Fibroblast of lung (primary cell): ENCODE data around the gene C1QTNF8. TPM values are rescaled to one million over a fixed set of nuclear protein-coding genes. Genes with fewer than 3 reads are reported as not detected.

Experiments used
- DNase-seq, 2 donors: peaks; one replicate each; pipeline versions ENCODE4 v3.0.0 to v3.0.0-alpha.2; 2010; ENCODE audit warnings: low read depth in 2 of 2
- H2AFZ ChIP-seq: 2 replicates; pipeline ENCODE4 v1.5.1; 2012; ENCODE audit warnings: low read length, control low read depth, inconsistent platforms
- H3K27ac ChIP-seq: 2 replicates; pipeline ENCODE4 v1.5.1; 2011; ENCODE audit warnings: low read length, control low read depth; ENCODE audit not compliant: insufficient read depth
- H3K27me3 ChIP-seq: 2 replicates; pipeline ENCODE4 v1.5.1; 2011; ENCODE audit warnings: mild to moderate bottlenecking, low read length; ENCODE audit not compliant: control insufficient read depth, insufficient read depth
- H3K36me3 ChIP-seq: 2 replicates; pipeline ENCODE4 v1.5.1; 2011; ENCODE audit warnings: low read length; ENCODE audit not compliant: control insufficient read depth, insufficient read depth
- H3K4me1 ChIP-seq: 2 replicates; pipeline ENCODE4 v1.5.1; 2011; ENCODE audit warnings: low read length; ENCODE audit not compliant: control insufficient read depth, insufficient read depth; ENCODE audit errors: extremely low read depth
- H3K4me2 ChIP-seq: 2 replicates; pipeline ENCODE4 v1.5.1; 2011; ENCODE audit warnings: low read length, control low read depth; ENCODE audit not compliant: insufficient read depth; ENCODE audit errors: extremely low read depth
- H3K4me3 ChIP-seq, 4 experiments: fragments of 200-600 bp in 1 of 4; sonication (generic) in 1 of 4; replicated peaks in 1 of 4; 2 replicates each; pipeline ENCODE4 v1.5.1; 2011 to 2016; ENCODE audit warnings: low read length in 4 of 4, low read depth in 3 of 4, mild to moderate bottlenecking in 3 of 4, control low read depth in 2 of 4, inconsistent platforms in 1 of 4, mixed read lengths in 1 of 4; ENCODE audit not compliant: insufficient read depth in 1 of 4; ENCODE audit errors: control extremely low read depth in 1 of 4
- H3K79me2 ChIP-seq: 2 replicates; pipeline ENCODE4 v1.5.1; 2012; ENCODE audit warnings: mild to moderate bottlenecking, low read length, inconsistent platforms; ENCODE audit not compliant: control insufficient read depth, insufficient read depth
- H3K9ac ChIP-seq: 2 replicates; pipeline ENCODE4 v1.5.1; 2011; ENCODE audit warnings: mild to moderate bottlenecking, low read length, control low read depth; ENCODE audit not compliant: insufficient read depth
- H3K9me3 ChIP-seq: 2 replicates; pipeline ENCODE4 v1.5.1; 2012; ENCODE audit warnings: low read depth, low read length; ENCODE audit not compliant: control insufficient read depth, insufficient read depth
- H4K20me1 ChIP-seq: 2 replicates; pipeline ENCODE4 v1.5.1; 2011; ENCODE audit warnings: low read length; ENCODE audit not compliant: control insufficient read depth, insufficient read depth; ENCODE audit errors: extremely low read depth
- EZH2 ChIP-seq: IDR thresholded peaks from 2 replicates; pipeline ENCODE4 v1.5.1; 2012; ENCODE audit warnings: low read length, control low read depth, mild to moderate bottlenecking; ENCODE audit errors: missing control alignments
- polyA plus RNA-seq, 2 donors: library from polyadenylated mRNA; depleted of rRNA in 1 of 2; stranded (reverse) in 1 of 2; unstranded in 1 of 2; fragments of >200 nt; gene quantifications; 2 replicates each; pipeline ENCODE4 v1.2.1, GENCODE V29; 2011 to 2012; ENCODE audit warnings: missing spikeins in 1 of 2
- total RNA-seq: library from RNA; depleted of rRNA; stranded (reverse); fragments of >200 nt; gene quantifications from 2 replicates; pipeline ENCODE4 v1.2.1, GENCODE V29; 2014
- TF ChIP-seq, protein P1 (sequence below), 2 donors: IDR thresholded peaks in 1 of 2; conservative IDR thresholded peaks in 1 of 2; 1 replicate in 1 of 2; 2 replicates in 1 of 2; pipeline ENCODE4 v1.5.1; 2011 to 2012; ENCODE audit warnings: low read length in 2 of 2, control low read depth in 1 of 2, inconsistent platforms in 1 of 2, low read depth in 1 of 2, mild to moderate bottlenecking in 1 of 2

The C1QTNF8 gene
- total and polyA plus RNA-seq, 2 donors (not counting 1 experiment from before 2014, with no cell fraction given): not detected

DNA sequence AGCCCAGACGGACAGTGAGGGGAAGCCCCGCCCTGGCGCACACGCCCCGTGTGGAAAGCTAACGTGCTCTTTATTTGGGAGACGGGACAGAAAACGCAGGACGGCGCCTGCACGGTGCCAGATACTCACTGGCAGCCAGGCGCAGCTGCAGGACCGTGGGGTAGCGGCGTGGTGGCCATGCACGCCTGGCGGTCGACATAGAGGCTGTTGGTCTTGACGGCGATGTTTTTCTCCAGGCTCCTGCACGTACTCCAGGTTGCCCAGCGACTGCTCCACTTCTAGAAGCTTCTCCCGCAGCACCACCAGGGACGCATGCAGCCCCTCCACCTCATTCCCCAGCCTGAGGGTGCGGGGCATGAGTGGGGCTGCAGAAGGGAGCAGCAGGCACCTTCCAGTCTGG, 5.1 kb upstream of the C1QTNF8 start:
- H3K27ac ChIP-seq: no peak overlapping the region
- TF ChIP-seq EZH2: no peak
- TF ChIP-seq, protein P1, sequence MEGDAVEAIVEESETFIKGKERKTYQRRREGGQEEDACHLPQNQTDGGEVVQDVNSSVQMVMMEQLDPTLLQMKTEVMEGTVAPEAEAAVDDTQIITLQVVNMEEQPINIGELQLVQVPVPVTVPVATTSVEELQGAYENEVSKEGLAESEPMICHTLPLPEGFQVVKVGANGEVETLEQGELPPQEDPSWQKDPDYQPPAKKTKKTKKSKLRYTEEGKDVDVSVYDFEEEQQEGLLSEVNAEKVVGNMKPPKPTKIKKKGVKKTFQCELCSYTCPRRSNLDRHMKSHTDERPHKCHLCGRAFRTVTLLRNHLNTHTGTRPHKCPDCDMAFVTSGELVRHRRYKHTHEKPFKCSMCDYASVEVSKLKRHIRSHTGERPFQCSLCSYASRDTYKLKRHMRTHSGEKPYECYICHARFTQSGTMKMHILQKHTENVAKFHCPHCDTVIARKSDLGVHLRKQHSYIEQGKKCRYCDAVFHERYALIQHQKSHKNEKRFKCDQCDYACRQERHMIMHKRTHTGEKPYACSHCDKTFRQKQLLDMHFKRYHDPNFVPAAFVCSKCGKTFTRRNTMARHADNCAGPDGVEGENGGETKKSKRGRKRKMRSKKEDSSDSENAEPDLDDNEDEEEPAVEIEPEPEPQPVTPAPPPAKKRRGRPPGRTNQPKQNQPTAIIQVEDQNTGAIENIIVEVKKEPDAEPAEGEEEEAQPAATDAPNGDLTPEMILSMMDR (conservative IDR thresholded peaks at IDR 0.05 in 1 of 2, IDR thresholded peaks at IDR 0.05 in 1 of 2; ENCODE audit: low read depth in 1 of 2, low read length in 2 of 2): no peak
- H2AFZ ChIP-seq: no peak overlapping the region
- no peaks in the 10 kb centered on the region for H3K9me3 ChIP-seq
- no peaks in the 10 kb centered on the region for H3K27me3 ChIP-seq
- no peaks in the 10 kb centered on the region for H3K79me2 ChIP-seq
- no peaks in the 10 kb centered on the region for H4K20me1 ChIP-seq
- H3K4me3 ChIP-seq: no peak overlapping the region
- H3K4me2 ChIP-seq: no peak overlapping the region
- no peaks in the 10 kb centered on the region for H3K4me1 ChIP-seq
- H3K9ac ChIP-seq: no peak overlapping the region
- no peak for DNase-seq
- H3K36me3 ChIP-seq: no peaks in the 10 kb centered on the region

DNA sequence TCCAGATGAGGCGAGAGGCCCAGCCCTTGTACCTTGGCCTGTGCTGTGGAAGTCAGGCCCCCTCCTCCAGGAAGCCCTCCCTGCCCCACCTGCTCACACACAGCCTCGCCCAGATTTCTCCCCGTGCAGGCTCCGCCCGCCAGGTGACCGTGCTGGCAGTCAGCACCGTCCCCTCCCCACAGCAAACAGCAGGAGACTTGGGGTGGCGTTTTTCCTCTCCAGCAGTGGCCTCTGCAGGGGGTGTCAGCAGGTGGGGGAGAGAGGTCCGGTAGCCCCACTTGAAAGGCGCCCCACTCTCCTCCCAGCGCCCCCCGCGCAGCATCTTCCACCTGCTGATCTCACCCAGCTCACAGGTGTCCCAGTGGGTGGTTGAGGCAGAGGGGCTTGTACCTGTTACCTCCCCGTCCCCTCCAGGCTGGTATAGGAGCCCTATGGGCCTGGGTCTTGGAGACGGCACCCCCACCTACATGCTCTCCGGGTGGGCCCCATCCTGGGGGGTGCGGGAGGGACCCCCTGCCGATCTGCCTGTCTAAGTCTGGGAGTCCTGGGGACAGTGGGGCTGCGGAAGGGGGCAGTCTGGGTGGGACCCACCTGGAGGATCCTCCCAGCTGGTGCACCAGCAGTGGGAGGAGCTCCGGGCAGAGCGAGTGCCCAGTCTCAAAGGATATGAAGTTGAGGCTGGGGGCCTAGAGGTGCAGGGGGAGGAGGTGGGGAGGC, 4.2 kb upstream of the C1QTNF8 start:
- H3K79me2 ChIP-seq: no peaks in the 10 kb centered on the region
- no peak for DNase-seq
- H3K9me3 ChIP-seq: no peaks in the 10 kb centered on the region
- H4K20me1 ChIP-seq: no peaks in the 10 kb centered on the region
- no peak overlapping the region for H3K9ac ChIP-seq
- no peak overlapping the region for H3K4me2 ChIP-seq
- H2AFZ ChIP-seq: no peak overlapping the region
- H3K36me3 ChIP-seq: no peaks in the 10 kb centered on the region
- no peak overlapping the region for H3K27ac ChIP-seq
- H3K4me1 ChIP-seq: no peaks in the 10 kb centered on the region
- no peak overlapping the region for H3K4me3 ChIP-seq
- no peak for TF ChIP-seq EZH2
- TF ChIP-seq, protein P1 (conservative IDR thresholded peaks at IDR 0.05 in 1 of 2, IDR thresholded peaks at IDR 0.05 in 1 of 2; ENCODE audit: low read depth in 1 of 2, low read length in 2 of 2): no peak
- no peaks in the 10 kb centered on the region for H3K27me3 ChIP-seq

DNA sequence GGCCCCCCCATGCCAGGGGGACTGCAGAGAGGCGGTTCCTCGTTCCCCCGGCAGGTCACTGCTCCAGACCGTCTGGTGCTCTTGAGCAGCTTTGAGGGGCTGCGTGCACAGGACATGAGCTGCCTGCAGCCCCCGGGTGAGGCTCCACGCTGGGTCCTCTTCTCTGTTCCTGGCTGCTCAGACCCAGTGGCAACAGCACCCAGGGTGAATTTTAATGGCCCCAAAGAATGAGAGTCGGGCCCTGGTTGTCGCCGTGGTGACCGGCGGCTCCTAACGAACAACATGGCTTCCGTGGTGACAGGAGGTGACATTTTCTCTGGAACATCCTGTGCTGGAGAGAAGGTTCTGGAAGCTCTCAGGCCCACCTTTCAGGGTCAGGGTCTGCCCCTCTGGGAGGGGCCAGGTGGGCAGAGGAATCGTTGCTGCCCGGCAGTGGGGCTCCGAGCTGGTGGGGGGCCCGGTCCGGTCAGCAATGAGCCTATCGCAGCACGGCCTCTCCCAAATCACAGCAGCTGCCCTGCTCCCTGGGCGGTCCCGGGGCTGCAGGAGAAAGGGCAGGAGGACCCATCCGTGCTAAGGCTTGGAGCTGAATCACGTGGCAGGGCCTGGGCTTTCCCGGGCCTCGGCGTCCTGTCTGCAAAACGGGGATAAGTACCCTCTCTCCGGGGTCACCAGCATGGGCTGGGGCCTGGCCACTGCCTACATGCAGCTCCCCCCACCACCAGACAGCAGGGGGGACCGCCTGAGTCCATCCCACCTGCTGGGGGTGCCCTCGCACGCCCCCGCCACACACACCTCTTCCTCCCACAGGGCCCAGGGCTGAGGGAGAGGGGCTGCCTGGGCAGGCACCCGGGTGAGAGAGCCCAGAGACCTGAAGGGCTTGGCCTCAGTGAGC, 3.4 kb upstream of the C1QTNF8 start:
- Histone ChIP-seq H3K4me2 (no peak overlapping the region), H3K9ac (no peak overlapping the region), H3K27me3 (no peaks in the 10 kb centered on the region), H4K20me1 (no peaks in the 10 kb centered on the region), H3K4me1 (no peaks in the 10 kb centered on the region), H2AFZ (no peak overlapping the region), H3K36me3 (no peaks in the 10 kb centered on the region), H3K9me3 (no peaks in the 10 kb centered on the region), H3K27ac (no peak overlapping the region), H3K79me2 (no peaks in the 10 kb centered on the region), H3K4me3 (no peak overlapping the region)
- no peak for DNase-seq
- TF ChIP-seq, protein P1 (conservative IDR thresholded peaks at IDR 0.05 in 1 of 2, IDR thresholded peaks at IDR 0.05 in 1 of 2; ENCODE audit: low read depth in 1 of 2, low read length in 2 of 2): no peak
- TF ChIP-seq EZH2: no peak
